ENCODE results near the gene IL18.
"Not testable (repeated sequence)": the region's sequence is repeated elsewhere in the genome, so short reads cannot be mapped to it uniquely, and the experiment has no call there.

The IL18 gene

DNA sequence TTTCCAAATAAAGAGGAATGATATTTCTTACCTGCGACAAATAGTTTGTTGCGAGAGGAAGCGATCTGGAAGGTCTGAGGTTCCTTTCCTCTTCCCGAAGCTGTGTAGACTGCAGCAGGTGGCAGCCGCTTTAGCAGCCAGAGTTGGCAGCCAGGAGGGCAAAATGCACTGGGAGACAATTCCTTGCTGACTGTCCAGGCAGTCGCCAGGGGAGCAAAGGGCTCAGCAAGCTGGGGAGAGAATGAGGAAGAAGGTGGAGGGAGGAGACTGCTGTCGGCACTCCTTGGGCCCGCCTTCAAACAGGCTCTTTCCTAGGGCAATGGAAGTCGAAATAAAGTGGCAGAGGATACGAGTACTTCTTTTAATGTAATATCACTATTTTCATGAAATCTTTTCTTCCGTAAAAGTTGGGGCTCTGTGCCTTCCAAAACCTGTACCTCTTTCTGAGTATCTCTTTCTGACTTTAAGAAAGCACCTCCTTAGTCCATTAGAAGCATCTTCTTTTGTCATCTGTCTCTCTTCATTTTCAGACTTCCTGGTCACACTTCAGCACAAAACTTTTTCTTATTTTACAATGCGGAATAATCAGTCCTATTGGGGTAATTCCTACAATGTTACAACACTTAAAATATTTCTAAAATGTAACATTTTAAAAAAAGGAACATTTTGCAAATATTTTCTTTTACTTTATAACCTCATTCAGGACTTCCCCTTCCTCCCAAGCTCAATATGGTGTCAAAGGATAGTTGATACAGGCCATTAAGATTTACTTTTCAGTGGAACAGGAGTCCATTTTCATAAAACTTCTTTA is at the start of gene IL18:
TSS of gene IL18 (minus strand) at position 220 of the 811 bp plus-strand sequence. CDS start 9,041 bp downstream, outside the sequence.
- no peak for DNase-seq (ENCODE audit: low read depth in 1 of 2, low spot score in 1 of 2)

DNA sequence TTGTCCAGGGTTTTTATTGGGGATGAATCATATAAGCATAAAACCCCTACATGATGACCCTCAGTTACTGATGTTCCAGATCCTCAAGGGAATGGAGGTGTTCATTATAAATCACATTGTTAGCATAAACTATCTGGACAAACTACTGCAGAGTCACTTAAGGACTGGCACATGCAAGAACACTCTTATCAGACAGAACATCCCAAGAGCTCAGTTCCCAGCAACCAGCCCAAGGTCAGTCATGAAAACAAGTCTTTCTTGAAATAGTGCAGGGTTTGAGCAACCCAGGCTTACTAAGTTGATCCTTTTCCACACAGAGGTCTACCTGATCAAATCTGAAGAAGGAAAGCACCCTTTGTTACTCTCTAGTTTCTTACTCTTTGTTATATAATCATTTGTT is 48.8 kb upstream of the IL18 start:
- no peak for DNase-seq (ENCODE audit: low read depth in 1 of 2, low spot score in 1 of 2)

DNA sequence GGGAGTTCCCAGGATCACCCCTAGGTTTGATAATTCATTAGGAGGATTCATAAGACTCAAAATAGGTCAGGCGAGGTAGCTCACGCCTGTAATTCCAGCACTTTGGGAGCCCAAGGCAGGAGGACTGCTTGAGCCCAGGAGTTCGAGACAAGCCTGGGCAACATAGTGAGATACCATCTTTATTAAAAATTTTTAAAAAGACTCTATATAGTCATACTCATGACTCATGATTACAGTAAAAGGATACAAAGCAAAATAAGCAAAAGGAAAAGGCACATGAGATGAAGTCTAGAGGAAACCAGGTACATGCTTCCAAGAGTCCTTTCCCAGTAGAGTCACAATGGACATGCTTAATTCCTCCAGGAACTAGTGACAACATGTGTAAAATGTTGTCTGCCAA is 48.4 kb upstream of the IL18 start:
- DNase-seq (ENCODE audit: low read depth in 1 of 2, low spot score in 1 of 2): no peak

DNA sequence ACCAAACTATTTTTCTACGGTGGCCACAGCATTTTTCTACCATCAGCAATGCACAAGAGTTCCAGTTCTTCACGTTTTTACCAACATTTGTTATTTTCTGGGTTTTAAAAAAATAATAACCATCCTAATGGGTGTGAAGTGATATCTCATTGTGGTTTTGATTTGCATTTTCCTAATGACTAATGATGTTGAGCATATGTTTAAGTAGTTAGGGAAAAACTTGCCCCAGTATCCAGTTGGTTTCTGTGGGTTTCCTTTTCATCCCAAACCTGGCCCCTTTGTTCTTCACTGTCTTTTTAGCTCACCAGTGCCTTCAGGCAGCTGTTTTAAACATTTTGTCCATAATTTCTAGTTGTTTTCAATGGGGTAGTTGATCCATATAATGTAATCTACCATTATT is 47.6 kb upstream of the IL18 start:
- DNase-seq (ENCODE audit: low read depth in 1 of 2, low spot score in 1 of 2): no peak

DNA sequence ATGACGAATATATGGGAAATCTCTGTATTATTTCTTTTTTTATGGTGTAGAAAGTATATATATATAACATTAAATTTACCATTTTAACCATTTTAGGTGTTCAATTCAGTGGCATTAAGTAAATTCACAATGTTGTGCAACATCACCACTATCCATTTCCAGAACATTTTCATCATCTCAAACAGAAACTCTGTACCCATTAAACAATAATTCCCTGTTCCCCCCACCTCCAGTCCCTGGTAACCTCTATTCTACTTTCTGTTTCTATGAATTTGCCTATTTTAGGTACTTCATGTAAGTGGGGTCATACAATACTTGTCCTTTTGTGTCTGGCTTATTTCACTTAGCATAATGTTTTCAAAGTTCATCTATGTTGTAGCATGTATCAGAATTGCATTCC is 47.0 kb upstream of the IL18 start:
- DNase-seq (ENCODE audit: low read depth in 1 of 2, low spot score in 1 of 2): no peak

DNA sequence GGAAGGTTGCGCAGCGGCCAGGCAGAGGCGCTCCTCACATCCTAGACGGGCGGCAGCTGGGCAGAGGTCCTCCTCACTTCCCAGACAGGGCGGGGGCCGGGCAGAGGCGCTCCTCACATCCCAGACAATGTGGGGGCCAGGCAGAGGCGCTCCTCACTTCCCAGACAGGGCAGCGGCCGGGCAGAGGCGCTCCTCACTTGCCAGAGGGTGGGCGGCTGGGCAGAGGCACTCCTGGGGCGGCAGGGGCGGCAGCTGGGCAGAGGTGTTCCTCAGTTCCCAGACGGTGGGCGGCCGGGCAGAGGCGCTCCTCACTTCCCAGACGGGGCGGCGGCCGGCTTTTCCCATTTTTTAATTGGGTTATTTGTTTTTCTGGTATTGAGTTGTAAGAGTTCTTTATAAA is 42.2 kb upstream of the IL18 start:
- no peak for DNase-seq (ENCODE audit: low read depth in 1 of 2, low spot score in 1 of 2)

DNA sequence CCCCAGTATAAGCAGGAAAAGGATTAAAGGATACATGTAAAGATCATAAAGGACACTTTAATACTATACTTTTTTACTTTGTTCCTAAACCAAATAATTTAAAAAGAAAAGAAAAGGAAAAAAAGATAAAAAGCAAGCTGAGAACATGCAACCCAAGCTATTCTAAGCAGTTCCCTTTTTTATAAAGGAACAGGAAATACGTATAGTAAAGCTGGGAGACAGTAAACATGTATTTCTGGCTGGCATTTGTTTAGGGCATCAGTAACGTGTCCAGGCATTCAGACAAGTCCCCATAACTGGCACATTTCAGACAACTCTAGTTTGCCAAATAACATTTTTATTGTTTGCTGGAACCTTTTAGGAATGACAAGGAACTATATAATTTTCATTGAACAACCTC is 36.4 kb upstream of the IL18 start:
- DNase-seq (ENCODE audit: low read depth in 1 of 2, low spot score in 1 of 2): no peak

DNA sequence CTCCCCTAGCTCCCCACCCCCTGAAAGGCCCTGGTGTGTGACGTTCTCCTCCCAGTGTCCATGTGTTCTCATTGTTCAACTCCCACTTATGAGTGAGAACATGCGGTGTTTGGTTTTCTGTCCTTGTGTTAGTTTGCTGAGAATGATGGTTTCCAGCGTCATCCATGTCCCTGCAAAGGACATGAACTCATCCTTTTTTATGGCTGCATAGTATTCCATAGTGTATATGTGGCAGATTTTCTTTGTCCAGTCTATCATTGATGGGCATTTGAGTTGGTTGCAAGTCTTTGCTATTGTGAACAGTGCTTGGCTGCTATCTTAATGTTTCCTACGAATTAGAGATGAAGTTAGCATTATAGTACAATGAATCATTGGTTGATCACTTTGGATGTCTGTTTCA is 35.2 kb upstream of the IL18 start:
- DNase-seq (ENCODE audit: low read depth in 1 of 2, low spot score in 1 of 2): not testable (repeated sequence)

DNA sequence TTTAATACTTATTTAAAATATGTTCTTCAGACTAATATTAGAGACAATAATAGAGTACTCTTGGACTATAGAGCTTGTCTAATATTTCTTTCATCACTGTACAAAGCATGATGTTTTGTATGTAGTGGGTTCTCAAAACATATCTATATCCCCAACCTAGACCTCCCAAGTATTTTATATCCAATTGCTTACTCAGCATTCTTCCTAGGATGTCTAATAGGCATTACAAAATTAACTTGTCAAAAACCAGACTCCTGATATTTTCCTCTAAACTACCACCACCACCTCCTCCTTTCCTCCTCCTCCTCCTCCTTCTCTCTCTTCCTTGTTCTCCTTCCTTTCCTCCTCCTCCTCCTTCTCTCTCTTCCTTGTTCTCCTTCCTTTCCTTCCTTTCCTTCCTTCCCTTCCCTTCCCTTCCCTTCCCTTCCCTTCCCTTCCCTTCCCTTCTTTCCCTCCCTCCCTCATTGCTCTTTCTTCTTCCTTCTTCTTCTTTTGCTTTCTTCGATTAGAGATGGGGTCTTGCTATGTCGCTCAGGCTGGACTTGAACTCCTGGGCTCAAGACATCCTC is 32.7 kb upstream of the IL18 start:
- DNase-seq (ENCODE audit: low read depth in 1 of 2, low spot score in 1 of 2): no peak

DNA sequence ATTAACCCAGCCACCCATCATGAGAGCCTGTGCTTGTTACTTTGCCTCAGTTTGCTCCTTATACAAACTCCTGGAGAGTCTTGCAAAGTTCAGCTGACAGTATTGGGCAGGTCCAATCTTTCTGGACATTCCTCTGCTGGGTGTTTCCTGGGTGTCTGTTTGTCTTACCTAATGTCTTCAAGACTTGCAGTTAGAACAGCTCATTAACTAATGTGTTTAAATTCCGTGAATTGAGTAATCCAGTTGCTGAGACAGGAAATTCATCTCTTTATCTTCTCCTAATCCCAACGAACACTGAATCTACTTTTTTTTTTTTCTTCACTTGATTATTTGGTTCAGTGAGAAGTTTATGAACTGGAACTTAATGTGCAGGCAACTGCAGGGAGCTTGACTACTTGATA is 32.1 kb upstream of the IL18 start:
- DNase-seq (ENCODE audit: low read depth in 1 of 2, low spot score in 1 of 2): no peak

DNA sequence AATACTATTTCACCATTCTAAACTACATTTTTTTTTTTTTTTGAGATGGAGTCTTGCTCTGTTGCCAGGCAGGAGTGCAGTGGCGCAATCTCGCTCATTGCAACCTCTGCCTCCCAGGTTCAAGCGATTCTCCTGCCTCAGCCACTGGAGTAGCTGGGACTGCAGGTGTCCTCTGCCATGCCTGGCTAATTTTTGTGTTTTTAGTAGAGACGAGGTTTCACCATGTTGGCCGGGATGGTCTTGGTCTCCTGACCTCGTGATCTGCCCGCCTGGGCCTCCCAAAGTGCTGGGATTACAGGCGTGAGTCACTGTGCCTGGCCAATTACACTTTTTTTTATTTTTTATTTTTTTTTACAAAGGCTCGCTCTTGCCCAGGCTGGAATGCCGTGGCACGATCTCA is 31.2 kb upstream of the IL18 start:
- not testable (repeated sequence) for DNase-seq (ENCODE audit: low read depth in 1 of 2, low spot score in 1 of 2)

DNA sequence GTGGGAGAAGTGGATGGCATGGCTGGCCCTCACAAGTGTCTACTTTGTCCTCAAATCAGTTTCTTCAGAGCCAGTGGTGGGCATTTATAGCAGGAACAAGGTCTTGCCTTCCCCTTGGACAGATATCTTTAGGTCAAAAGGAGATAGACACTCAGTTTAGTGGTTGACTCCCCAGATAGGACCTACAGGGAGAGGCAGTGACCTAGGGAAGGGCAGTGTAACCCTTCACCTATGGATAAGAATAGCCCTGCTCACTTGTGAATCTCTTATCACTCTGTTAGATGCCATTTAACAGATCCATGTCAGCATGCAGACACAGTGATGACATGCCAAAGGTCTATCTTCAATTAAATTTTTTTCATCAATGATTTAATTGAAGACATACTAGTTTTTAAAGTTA is 22.4 kb upstream of the IL18 start:
- no peak for DNase-seq (ENCODE audit: low read depth in 1 of 2, low spot score in 1 of 2)

DNA sequence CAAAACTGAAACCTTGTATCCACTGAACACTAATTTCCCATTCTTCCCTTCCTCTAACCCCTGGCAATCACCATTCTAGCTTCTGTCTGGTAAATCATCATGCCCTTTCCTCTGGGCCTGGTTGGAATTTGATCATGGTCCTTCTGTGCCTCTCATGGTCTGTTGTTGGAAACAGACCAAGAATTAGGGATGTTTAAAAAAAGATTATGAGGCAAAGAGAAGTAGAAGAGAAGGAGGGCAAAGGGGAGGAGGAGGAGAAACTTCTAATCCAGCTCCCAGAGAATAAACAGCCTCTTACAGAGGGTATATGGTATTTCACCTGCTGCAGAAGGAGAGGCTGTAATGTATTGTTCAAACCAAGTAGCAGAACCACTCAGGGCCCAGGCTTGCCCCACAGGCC is 22.0 kb upstream of the IL18 start:
- no peak for DNase-seq (ENCODE audit: low read depth in 1 of 2, low spot score in 1 of 2)

DNA sequence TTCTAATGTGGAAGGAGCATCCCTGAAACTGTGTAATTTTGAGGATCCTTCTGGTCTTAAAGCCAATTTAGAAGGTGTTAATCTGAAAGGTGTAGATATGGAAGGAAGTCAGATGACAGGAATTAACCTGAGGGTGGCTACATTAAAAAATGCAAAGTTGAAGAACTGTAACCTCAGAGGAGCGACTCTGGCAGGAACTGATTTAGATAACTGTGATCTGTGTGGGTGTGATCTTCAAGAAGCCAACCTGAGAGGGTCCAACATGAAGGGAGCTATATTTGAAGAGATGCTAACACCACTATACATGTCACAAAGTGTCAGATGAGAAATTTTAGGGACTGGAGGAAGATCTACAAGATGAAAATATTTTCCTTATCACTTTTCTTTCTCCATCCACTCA is 19.0 kb upstream of the IL18 start:
- no peak for DNase-seq (ENCODE audit: low read depth in 1 of 2, low spot score in 1 of 2)

DNA sequence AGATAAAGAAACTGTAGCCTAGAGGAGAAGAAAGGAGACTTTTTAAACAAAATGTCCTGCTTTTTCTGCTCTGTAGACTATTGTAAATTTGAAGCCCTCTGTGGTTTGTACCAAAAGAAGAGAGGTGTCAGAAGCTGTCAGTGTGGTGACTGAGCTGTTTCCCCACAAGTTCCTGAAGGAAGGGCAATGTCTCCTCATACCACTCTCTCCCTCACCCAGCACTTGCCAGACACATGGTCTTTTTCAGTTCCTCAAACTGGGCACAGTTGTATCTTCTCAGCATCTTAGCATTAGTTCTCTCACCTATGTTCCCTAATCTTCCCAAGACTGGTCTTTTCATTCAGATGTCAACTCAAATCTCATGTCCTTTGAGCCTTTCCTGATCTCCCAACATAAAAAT is 15.7 kb upstream of the IL18 start:
- no peak for DNase-seq (ENCODE audit: low read depth in 1 of 2, low spot score in 1 of 2)

DNA sequence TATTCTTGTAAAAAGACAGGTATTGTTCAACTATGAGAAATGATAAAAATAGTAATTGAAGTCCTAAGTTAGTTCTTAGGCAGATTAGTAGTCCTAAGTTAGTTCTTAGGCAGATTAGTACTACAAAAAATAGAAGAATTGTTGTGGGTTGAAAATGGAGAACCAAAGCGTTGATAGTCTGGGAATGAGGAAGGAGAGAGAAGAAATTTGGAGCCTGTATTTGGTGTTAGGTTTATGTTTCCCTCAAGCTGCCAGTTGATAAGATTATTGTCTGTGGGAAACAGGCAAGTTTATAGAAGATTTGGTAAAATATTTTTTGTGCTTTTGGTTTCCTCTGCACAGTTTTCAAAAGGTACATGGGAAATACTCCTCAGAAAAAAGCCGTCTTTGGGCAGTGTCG is 15.0 kb upstream of the IL18 start:
- DNase-seq (ENCODE audit: low read depth in 1 of 2, low spot score in 1 of 2): no peak

DNA sequence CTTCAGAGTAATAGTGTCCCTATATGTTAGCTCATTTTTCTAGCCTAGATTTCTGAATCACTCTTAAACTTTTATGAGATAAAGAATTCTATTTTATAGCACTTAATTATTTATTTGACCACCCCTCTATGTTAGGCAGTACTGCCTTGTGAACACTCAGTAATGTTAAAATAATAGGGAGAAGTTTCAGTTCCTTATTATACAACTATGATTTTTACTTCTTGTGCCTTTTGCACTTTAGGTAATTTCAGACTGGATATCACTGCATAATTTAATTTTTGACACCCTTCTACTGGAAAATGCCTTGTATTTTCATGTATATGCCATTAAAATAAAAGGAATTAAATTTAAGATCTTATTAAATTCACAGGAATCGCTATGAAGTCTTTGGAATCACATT is 14.5 kb upstream of the IL18 start:
- no peak for DNase-seq (ENCODE audit: low read depth in 1 of 2, low spot score in 1 of 2)

DNA sequence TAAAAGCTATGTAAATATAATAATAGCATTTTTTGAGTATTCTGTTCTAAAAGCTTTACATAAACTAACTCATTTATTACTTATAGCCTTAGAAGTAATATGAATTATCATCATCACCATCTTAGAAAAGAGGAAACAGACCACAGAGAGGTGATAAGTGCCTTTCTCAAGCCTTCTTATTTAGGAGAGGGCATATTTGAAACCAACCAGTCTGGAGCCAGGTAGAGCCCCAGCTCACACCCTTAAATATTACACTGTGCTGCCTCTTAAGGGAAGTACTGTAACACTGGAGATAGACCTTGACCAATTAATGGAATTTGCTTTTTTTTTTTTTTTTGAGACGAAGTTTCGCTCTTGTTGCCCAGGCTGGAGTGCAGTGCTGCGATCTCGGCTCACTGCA is 13.7 kb upstream of the IL18 start:
- no peak for DNase-seq (ENCODE audit: low read depth in 1 of 2, low spot score in 1 of 2)

DNA sequence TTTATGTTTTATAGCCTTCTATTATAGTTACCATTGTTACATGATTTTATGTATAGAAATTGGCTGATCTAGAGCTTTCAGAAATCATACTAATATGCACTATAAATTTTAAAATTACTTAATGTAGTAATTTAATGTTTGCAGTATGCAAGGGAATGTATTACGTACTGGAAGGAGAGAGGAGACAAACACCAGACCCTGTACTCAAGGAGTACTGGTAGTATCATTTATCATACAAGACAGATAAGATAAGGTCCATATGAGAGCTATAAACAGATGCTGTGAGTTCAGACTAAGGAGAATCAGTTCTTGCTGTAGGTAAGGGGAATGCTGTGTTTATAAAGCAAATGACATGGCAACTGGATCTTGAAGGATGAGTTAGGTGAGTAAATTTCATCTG is 12.2 kb upstream of the IL18 start:
- no peak for DNase-seq (ENCODE audit: low read depth in 1 of 2, low spot score in 1 of 2)

DNA sequence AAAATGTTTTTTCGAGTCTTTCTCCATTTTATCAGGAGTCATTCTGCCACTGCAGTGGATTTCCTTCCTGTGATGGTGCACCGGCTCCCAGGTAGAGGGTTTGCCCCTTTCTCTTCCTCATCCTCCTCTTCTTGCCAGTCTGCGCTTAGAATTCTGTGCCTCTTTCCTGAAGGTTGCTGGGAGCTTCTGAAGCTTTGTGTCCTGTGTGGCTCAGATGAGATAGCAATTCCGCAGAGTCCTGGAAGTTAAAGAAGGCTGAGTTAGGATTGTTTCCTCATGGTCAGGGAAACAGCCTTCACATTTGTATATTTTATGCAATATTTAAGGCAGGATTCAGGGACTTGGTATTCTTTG is 11.7 kb upstream of the IL18 start:
- no peak for DNase-seq (ENCODE audit: low read depth in 1 of 2, low spot score in 1 of 2)

DNA sequence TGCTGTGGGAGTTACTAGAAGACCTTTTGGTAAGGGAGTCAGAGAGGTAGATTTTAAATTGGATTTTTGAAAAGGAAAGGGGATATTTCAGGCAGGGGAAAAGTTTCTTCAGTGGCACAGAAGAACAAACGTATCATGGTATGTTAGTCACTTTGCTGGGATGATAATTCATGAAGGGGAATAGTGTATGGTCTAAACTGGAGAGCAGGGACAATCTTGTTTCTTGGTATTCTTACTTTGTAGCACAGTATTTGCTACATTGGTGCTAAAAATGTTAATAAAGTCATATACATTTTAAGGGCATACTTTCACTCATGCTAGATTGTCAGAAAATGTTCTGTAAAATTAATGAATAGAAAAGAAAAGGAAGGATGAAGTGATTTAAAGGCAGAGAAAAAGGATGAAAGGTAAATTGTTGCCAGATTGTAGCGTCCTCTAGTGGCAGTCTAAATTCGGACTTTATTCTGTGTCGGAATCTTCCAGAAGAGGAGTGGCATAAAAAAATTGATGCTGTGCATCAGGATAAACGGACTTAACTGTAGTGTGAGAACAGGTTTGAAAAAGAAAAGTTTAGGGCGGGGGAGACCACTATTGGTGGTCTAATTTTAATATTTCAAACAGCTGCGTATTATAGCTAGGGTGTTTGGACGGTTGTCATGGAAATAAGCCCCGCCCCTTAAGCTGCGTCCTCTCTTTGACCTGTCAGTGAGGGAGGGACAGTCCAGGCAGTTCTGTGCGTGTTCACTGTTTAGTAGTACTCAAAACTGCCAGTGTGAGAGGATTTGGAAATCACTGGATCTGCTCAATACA is 11.1 kb upstream of the IL18 start, which contains the start of gene BCO2:
TSS of gene BCO2 (plus strand) at position 724 of the 810 bp plus-strand sequence. CDS start 90 bp downstream, outside the sequence.
- DNase-seq (ENCODE audit: low read depth in 1 of 2, low spot score in 1 of 2): no peak

DNA sequence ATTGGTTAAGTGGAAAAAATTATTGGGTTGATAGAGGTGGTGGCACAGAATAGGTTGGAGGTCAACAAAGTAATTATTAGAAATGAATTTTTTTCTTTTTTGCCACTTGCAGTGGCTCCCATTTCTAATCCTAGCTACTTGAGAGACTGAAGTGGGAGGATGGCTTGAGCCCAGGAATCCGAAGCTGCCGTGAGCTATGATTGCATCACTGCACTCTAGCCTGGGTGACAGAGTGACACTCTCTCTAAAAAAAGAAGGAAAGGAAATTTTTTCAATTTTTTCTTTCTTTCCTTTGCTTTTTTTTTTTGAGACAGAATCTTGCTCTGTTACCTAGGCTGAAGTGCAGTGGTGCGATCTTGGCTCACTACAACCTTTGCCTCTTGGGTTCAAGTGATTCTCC is 9.3 kb upstream of the IL18 start:
- no peak for DNase-seq (ENCODE audit: low read depth in 1 of 2, low spot score in 1 of 2)

All from activated T-helper 1 cell treated with anti-CD3 and anti-CD28 coated beads, Interleukin-2, amount 50 U/mL, for 16 hours (primary cell).